GM19099 (cell line): Measurements from ENCODE around the gene PSMA2.

Experiments
- POLR2A ChIP-seq: IDR thresholded peaks from 3 replicates; pipeline ENCODE4 v1.6.1; 2011; ENCODE audit warnings: low read depth; ENCODE audit not compliant: insufficient read length; ENCODE audit errors: extremely low read depth

PSMA2 gene

DNA sequence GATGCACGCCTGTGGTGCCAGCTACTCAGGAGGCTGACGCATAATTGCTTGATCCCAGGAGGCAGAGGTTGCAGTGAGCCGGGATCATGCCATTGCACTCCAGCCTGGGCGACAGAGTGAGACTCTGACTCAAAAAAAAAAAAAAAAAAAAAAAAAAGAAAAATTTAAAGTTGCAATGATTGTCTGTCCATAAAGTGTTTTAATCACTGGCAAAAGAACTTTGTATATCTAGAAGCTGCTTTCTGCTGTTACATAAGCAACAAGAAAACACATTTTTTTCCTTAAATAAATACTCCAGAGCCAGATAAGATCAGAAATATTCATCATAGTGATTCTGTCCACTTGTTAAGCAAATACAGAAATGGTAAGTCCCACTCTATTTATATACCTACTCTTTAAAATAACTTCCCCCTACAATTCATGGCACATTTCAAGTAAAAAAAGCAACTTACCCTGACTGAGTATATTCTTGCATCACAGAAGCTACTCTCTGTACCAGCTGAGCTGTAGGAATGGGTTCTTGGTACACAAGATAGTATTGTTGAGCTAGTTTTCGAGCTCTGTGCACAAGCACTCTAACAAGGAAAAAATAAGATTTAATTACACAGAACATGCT is 7.6 kb downstream of the PSMA2 start:
- TF ChIP-seq POLR2A = no peak

DNA sequence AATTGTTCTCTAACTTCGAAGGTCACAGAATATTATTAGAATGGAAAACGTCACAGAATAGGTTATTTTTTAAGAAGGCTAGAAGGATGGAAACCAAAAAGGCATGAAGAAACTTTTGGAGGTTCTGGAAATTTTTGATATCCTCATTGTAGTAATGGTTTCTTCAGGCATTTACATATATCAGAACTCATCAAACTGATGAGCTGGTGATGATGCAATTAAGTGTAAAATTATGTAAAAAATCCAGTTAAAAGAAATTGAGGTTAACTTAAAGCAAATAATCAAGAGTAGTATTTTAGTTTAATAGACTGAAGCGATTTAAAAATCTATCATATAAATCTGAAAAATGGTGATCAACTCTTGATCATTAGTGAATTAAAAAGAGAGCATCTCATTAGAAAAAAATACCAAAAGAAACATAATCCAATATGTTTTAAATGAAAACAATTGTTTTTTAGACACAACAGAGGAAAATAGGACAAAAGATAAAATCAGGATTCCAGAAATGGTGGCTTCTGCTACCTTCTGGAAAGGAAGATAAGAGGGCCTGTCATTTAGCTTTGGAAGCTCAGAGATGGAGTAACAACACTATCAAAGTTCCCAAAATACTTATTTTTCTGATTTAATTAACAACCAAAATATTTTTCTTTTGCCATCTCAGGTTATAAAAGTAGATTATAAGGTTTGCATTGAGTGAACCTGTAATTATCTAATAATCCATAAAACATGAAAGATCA is 9.8 kb downstream of the PSMA2 start:
- no peak for TF ChIP-seq POLR2A

DNA sequence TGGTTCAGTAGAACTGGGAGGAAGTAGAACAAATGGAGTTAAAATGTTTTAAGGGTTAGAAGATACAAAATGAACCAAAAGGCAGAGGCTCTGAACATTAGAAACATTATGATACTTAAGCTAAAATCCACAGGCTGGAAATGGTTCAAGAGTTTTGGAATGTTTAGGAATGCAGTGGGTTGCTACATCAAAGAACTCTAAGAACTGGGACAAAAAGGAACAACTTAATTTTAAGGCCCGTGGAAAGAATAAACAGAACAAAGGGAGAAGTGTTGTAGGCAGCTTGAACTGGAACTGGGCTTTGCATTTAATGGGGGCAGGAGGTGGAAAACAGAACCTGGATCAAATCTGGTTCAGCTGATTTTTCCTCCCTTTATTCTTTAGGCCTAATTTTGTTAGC is 16.6 kb downstream of the PSMA2 start:
- TF ChIP-seq POLR2A = no peak

DNA sequence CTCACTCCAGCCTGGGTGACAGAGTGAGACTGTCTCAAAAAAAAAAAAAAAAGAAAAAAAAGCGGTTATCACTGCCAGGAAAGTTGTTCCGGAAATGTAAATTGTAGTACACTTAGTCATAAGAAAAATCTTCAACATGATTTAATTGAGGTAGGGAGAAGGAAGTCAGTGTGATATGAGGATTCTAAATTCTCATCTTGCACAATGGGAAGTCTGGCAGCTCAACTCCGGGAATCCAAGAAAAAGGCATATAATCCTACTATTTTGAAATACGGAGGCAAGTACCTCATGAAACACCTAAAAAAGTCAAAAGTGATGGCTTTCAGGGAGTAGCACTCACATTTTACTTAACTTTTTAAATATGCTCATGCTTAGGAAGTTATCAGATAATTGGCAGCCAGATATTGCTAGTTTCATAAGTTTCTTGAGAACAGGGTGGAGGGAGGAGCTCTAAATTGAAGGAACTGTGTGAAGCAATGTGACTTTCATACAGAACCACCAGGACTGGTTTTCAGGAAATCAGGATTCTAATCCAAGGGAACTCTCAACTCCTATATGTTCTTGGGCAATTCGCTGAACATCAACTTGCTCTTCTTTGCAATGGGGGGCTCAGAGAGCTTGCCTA is 17.4 kb downstream of the PSMA2 start:
- no peak for TF ChIP-seq POLR2A

DNA sequence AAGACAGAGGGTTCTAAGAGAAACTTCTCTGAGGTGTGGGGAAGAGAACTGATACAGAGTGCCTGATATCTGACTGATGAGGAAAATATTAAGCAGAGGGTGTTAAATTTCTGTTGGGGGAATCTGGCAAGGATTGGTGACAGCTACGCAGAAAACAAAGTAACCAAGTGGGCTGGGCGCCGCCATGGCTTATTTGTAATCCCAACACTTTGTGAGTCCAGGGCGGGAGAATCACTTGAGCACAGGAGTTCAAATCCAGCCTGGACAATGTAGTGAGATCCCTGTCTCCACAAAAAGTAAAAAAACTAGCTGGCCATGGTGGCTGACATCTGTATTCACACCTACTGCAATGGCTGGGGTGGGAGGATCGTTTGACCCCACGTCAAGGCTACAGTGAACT is 18.0 kb downstream of the PSMA2 start:
- no peak for TF ChIP-seq POLR2A

DNA sequence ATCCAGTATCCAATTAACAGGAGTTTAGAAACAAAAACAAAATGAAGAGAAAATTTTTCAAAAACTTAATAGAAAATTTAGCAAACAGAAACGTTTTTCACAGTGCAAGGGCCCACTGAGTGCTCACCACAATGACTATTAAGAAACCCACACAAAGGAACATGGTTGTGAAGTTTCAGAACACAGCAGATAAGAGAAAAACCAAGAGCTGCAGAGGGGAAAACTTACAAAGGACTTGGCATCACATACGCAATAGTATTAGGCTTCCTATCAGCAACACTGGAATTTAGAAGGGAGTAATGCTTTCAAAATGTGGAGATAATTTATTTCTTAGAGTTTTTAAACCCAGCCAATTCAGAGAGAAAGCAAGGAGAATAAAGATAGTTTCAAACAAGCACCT is 18.4 kb downstream of the PSMA2 start:
- TF ChIP-seq POLR2A = no peak

DNA sequence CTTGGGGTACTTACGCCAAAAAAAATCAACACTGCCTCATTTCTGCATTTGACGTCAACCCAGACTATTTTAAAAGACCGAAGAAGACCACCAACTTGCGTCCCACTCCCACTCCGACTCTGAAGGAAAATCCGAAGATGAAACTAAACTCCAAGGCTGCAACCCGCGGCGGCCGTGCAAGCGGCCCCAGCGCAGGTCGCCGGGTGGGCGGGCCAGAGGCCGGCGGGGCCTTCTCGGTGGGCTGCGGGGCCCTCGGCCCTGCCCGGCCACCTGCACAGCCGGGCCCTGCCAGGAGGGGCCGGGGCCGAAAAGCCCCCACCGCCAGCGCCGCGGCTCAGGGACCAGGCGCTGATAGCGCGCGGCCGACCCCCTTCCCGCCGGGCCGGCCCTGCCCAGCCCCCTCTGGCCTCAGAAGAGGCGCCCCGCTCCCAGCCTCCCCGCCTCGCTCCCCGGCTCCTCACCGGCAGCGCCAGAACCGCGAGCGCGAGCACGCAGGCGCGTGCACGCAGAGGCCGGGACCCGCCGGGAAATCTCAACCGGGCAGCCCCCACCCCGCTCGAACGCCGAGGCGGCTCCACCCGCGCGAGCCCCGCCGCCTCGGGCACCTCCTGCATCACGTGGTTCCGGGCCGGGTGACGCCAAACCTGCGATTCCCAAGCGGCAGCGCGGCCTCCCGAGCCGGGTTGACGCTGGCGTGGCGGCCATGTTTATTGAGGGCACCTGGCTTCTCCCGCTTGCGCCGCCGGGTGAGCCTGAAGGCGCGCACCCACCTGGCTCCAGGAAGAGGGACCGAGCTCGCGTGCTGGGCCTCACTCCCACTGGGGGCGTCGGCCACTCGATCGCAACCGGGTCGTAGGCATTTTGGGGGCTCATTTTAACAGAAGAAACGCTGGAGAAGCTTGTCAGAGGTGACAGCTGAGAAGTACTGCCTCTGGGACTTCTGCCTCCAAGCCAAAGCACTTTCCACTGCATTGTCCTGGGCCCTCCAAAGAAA is 20.2 kb downstream of the PSMA2 start, which contains the start of gene C7orf25:
TSS of gene C7orf25 (minus strand) at position 617 of the 994 bp plus-strand sequence. CDS start 1,170 bp downstream, outside the sequence.
- TF ChIP-seq POLR2A = peak; percentile 72

DNA sequence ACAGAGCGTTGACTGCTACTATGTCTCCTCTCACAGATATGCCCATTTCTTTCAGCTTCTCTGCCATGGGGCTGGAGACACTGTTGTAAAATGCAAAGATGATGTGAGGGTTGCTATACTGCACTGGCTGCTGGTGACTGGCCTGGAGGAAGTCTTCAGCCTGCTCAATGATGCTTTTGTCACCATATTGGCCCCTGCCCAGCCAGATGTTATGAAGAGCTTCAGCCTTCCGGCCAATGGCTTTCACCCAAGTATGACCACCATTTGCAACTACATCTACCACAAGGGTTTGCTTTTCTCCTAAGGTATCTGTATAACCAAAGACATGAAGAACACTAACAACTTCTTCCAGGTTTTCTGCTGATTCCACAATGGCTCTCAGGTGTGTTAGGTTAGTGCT is 21.7 kb downstream of the PSMA2 start:
- TF ChIP-seq POLR2A = no peak

DNA sequence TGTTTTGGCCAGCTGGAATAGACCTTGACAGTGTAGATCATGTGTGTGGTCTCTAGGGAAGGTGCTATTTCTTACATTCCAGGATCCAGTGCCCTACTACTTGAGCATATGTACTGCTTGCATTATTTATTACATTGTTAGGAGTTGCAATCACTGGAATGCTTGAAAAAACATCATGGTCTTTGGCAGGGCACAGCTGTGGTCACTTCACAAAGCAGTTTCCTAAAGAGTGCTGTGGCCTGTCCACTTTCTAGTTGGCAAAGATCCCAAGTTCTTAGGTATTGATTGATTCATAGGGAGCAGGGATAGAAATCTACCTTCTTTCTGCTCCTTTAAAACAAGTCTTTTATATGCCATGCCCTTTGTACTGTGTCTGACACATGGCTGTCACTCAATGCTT is 24.7 kb downstream of the PSMA2 start:
- no peak for TF ChIP-seq POLR2A

DNA sequence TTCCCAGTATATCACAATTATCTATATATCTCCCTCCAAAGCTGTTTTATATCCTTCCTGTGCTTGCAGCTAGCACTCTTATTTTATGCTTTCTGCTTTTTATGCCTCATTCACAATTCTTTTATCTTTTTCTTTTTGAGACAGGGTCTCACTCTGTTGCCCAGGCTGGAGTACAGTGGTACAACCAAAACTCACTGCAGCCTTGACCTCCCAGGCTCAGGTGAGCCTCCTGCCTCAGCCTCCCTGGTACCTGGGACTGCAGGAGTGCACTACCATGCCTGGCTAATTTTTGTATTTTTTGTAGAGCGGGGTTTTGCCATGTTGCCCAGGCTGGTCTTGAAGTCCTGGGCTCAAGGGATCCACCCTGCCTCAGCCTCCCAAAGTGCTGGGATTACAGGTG is 25.8 kb downstream of the PSMA2 start:
- no peak for TF ChIP-seq POLR2A

DNA sequence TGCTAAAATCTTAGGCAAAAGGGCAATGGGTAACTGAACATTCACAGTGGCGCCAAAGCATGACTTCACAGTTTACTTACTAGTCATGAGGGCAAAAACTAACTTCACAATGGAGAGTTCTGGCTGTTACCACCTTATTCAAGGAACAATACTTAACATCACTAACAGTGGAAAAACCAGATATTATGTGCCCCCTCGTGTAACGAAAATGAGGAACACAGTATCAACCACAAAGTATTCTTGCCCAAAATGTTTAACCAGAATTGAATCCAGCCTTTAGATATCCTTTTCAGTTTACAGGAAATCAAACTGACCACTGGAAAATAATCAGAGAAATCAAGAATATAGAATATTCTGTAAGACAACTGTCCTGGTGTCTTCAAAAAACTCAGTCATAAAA is 29.6 kb downstream of the PSMA2 start:
- TF ChIP-seq POLR2A = no peak

DNA sequence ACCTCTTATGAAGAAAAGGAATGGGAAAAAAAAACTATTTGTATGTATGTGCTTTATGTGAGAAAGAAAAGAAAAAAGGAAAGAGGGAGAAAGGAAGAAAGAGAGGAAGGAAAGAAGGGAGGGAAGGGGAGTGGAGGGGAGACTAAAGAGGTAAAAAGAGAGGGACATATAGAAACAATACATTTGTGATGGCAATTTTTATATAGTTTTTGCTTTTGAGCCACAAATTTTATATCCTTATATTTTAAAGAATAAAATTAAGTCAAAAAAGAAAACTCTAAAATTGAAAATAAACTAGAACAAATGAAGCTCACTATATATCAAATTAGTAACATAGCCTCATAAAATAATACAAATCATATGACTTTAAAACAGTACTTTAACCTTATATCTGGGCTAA is 31.1 kb downstream of the PSMA2 start:
- TF ChIP-seq POLR2A = no peak

DNA sequence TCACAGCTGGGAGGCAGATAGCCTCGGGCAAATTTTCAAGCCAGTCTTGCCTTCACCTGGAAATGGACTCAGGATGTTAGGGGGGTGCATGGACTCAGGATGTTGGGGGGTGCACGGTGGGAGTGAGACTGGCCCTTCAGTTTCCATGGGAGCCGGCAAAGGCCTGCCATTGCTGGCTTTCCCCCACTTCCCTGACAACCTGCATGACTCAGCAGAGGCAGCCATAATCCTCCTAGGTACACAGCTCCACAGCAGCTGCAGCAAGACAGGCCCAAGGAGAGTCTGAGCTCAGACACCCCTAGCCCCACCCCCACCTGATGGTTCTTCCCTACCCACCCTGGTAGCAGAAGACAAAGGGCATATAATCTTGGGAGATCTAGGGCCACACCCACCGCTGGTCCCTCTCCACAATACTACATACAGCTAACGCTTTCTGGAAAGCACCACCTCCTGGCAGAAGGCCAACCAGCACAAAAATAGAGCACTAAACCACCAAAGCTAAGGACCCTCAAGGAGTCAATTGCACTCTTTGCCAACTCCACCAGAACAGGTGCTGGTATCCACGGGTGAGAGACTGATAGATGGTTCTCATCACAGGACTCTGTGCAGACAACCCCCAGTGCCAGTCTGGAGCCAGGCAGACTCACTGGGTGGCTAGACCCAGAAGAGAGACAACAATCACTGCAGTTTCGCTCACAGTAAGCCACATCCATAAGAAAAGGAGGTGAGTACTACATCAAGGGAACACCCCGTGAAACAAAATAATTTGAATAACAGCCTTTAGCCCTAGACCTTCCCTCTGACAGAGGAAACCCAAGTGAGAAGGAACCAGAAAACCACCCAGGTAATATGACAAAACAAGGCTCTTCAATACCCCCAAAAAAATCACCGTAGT is 38.4 kb downstream of the PSMA2 start:
- TF ChIP-seq POLR2A = no peak
